Activated T-cell treated with anti-CD3 and anti-CD28 coated beads for 1 hour (primary cell): ENCODE data around the gene ESPN.

Source experiments
- DNase-seq: peaks from one replicate; pipeline ENCODE4 v3.0.0-alpha.2; 2020; ENCODE audit warnings: low read depth

ESPN gene

DNA sequence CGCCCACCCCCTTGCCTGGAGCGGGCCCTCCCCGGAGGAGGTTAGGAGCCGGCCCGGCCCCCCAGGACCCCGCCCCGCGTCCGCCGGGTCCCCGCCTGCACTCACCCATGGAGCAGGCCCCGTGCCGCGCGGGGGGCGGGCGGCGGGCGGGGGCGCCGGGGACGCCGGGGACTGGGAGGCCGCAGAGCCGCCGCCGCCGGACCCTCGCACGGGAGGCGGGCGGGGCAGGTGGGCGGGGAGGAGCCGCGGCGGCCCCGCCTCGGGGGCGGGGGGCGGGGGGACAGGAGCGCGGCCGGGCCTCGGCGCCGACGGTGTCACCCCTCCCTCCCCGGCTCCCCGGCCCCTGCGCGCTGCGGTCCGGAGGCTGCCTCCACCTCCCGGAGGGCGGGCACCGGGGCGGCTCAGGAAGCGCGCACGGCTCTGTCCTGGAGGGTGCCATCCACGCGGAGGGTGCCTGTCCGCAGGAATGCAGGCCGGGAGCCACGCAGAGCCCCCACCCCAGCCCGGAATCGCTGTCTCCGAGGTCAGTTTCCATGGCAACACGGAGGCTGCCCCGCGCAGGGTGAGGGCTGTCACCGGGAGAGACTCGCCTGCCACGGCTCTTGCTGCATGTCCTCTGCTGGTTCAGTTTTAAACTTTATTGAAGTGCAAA lies 72.8 kb downstream of the ESPN start:
- peak; percentile 37 for DNase-seq

DNA sequence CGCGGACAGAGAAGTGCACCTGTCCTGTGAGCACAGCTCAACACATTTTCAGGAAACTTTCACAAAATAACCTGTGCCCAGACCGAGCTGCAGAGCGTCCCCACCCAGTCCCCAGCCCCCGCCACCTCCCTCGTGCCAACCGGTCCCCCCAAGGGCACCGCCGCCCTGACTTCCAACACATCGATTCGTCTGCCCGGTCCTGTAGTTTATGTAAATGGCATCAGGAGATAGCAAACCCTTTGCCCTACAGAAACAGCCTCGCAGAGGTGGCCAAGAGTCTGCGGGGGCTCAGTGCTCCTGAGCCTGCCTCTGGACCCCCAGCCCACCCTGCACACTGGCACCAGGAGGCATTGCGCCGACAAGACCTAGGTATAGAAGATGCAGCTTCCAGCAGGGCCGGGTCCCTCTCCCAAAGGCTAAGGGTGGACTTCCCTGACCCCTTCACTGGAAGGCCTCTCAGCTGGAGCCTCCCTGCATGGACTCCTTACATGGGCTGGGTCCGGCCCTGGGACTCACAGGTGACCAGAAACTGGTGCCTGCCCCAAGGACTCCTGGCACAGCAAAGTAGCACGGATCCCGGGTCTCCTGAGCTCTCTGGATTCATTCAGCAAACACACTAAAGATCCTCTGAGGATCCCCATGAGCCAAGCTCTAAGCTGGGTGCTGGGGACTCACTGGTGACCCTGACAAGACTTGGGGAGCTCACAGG lies 73.4 kb downstream of the ESPN start:
- DNase-seq, result no peak

DNA sequence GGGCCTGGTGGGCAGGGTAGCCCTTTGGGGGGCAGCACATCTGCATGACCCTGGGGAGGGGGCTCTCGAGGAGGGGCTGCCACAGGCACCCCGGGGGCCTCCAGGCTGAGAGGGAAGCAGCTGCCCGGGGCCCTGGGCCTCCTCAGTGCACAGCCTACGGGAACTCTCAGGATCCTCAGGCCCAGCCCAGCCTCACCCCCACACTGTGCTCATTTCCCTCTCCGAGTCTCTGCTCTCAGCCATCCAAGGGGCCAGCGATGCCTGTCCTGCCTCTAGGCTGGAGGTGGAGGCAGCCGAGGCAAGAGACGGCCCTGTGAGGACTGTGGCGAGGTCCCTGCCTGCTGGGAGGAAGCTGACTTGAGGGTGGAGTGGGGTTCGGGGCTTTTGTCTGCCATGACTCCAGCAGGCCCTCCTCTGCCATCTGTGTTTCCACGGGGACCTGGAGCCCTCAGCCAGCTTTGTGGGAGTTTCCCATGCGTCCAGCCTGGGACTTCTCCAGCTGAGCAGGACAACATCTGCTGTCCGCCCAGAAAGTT lies 74.1 kb downstream of the ESPN start:
- DNase-seq, result no peak

DNA sequence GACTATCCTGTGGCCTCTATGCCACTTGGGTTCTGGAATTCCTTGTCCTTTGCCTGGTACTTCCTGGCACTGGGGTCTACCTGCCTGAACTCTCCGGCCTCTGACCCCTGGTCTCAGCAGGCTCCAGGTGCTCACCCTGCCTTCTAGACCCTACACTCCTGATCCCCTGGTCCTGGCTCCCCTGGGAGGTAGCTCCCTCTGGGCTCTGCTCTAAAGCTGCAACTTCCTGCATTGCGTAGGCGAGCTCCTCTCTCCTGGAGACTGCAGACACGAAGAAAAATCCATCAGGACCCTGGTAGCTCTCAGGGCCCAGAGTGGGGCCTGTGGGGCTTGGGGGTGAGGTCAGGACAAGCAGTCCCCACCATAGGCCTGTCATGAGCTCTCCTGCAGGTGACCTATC lies 74.7 kb downstream of the ESPN start:
- no peak for DNase-seq

DNA sequence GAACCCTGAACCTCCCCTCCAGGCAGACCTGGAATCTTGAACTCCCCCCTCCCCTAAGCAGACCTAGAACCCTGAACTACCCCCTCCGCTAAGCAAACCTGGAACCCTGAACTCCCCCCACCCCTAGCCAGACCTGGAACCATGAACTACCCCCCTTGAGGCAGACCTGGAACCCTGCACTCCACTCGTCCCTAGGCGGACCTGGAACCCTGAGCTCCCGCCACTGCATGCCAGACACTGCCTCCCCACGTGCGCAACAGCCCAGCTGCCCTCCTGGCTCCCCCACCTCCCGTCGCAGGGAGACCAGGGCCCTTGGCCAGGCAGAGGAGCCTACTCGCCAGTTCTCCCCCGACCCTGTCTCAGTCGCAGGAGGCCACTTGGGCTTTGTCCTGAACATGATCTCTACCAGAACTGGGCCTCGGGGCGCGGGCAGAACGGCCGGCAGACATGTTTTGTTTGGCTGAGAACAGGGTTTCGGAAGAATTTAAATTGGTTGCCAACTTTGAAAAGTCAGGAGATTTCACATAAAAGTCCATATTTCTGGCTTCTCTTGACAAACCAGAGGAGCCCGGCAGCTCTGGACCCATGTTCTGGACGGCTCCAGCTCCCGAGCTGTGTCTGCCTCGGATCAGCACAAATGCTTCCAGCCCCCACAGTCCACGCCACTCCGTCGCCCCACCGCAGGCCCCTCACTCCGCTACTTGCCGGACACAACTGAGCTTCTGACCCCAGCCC lies 76.1 kb downstream of the ESPN start:
- no peak for DNase-seq

DNA sequence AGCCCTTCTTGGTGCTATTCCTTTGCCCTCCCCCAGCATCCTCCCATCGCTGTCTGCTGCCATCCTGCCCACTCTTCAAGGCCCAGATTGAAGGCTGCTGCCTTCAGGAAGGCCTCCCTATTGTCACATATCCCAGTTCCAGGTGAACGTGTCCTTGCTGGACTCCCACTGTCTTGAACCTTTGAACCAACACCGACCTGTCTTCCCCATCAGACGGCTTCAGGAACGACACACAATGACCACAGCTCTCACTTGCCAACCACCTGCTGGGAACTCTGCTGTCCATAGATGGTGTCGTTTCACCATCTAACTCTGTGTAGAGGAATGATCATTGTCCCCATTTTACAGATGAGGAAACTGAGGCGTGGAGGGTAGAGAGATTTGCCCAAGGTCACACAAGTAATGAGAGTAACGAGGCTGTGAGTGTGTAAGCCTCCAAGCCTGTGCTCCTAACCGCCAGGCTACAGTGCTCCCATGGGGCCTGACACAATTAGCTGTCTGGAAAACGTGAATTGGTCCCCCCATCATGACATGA lies 76.8 kb downstream of the ESPN start:
- no peak for DNase-seq

DNA sequence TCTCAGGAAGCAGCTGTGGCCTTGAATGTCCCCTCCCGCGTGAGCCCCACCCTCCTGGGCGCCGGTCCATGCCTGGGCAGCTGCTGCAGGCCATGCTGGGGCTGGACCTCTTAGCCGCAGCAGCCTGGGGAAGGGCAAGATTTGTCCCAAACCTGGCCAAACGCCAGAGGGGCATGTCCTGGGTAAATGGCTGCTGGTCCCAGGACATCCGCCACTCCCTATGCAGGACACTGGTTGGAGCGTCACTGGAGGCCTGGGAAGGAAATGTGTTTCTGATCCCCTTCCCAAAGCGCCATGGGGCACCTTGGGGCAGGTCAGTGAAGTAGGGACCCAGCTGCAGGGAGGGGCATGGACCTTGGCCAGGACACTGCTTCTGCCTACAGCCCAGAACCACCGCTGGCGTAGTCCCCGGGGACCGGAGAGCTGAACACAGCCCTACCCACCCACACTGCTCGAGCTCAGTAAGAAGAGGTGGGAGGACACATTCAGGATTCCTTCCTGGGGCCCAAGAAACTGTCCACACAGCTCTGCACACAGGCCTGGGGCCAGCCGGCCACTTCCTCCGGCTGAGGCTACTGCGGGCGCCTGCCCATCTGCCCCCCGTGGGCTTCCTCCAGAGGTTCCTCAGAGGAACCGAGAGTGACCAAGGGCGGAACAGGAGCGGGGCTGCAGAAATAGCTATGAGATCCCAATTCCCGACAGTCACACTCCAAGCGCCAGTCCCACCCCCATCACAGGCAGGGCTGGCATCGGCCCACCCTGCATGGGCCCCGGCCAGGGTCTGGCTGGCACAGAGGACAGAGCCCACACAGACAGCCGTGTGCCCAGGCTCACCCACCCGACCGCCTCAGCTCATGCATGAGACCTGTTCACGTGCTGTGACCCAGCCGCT lies 77.7 kb downstream of the ESPN start:
- DNase-seq, result no peak

DNA sequence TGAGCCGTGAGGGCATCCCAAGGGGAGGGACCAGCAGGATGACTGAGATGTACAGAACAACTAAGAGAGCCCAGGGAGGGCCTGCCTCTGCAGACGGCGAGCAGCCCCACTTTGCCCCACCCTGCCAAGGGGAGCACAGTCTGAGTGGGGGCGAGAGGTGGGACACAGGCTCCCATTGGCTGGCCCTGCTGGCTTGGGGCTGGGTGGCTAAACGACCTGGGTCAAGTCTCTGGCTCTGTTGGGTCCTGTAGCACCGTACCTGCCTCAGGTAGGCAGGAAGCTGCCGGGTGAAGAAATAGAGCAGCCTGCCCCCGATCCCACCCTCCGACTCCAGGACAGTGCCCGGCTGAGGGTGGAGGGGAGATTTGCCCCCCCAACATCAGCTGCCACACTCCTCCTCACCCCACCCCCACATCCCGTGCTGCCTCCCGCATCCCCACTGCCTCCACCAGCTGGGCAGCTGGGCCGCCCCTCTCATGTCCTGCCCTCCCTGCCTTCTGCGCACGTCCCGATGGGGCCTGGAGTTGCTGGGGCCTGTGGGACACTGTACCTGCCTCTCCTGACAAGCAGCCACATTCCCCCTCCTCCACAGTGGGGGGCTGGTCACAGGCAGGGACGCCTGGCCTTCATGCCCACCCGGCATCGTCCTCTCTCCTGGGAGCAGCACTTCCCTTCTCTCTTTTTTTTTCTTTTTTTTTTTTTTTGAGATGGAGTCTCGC lies 79.5 kb downstream of the ESPN start:
- no peak for DNase-seq

DNA sequence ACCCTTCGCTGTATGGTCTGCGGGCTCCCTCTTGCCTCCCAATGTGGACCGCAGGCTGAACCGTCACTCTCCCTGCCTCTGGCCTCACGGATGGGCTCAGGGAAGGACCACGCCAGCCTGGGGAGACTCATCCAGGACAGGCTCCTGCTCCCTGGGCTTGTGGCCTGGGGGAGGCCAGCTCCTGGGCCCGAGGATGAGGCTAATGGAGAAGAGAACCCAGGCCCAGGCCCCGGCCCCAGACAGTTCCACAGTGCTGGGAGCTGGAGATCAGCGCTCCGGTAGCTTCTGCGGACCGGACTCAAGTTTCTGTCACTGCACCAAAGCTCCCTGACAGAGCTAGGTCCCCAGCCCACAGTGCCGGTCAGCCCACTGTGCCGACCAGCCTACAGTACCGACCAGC lies 80.3 kb downstream of the ESPN start:
- no peak for DNase-seq

DNA sequence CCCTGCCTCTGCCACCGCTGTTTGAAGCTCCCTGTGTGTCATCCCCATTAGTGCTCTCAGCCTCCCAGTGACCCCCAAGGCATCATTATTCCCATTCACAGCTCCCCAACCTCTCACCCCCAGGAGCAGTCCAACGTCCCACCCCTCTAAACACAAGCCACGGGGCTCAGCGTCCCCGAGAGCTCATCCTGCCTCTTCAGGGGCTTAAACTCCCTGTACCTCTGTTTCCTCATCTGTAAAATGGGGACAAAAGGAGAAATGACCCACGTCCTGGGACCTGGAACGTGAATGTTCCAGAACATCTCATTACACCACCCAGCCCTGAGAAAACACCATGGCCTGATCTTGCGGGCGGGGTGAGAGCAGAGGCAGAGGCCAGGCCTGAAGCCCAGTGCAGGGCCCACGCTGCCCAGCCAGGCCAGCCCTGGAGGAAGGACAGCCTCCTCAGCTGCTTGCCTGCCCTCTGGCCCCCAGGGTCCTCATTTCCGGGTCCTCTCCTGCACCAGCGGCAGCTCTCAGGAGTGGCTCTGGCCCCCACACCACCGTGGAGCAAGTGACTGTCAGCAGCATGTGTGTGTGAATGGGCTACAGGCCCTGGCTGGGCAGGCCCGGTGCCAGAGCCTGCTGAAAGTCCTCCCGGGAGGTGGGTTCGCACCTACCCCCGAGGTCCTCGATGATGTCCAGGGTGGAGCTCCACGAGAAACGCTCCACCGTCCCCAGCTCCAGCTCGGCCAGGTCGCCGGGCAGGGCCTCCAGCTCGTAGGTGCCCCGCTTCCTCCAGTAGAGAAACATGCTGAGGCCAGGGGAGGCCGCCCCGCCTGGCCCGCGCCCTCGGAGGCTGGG lies 81.0 kb downstream of the ESPN start:
- no peak for DNase-seq

DNA sequence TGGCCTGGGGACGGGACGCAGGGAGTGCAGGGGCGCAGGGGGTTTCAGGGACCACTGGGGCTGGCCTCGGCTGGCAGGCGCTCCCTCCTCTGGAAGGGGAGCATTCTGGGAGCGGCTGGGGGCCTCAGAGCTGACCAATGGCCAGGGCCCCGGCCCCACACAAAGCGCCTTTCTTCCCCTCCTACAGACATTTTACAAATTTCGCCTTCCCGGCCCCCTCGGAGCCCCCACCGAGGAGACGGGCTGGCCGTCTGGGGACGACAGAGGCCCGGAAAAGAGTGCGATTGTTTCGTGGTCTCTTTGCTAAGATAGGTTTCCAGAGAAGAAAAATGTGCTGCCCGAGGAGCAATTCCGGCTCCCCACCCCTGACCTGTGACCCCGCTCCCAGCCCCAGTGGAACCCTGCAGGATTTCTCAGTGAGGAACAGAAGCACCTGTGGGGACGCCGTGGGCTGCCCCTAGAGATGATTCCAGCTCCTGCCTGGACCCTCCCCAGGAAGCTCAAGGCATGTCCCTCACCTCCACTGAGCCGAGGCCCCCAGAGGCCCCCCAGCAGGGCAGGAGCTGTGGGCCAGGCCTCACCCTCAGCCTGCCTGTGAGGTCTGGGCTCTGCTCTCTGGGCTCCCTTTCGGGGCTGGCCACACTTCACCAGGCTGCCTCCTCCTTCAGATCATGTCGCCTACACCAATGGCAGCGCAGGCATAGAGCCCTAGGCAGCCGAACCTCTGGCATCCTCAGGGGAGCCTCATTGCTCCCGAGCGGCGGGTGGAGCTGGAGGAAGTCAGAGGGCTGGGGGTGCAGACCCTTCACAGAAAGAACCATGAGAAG lies 81.8 kb downstream of the ESPN start:
- no peak for DNase-seq

DNA sequence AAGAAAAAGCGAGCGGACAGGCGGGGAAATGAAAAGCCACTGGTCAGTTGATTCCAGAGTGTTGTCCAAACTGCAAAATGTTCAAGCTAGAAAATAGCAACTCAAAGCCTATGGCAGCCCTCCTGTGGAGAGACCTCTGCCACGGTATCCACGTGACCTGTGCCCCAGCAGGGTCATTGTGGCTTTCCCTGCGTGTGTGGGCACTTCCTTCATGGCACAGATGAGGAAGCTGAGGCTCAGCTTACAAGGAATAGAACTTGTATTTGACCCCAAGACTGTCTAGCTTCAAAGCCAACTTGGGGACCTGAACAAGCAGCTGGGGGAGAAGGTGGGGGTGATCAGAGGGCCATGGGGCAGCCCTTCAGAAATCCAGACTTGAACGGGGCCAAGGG lies 82.5 kb downstream of the ESPN start:
- no peak for DNase-seq

DNA sequence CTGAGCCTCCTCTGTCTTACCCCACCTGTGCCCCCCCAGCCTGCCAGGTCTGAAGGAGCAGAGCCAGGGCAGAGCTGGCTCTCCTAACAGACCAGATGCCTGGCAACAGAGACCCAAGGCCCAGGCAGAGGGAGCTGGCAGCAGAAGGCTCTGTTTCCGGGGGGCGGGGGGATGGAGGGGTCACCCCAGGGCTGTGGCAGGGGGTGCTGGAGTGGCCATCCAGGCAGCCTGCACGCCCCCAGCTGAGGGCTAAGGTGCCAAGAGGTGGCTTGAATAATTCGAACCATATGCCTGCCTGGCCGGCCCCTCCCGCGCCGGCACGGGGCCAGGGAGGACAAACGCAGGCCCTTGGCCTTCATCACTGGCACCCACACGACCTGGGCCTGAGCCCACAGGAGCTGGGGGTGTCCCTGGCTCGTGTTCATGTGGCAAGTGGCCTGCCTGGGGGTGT lies 82.9 kb downstream of the ESPN start:
- no peak for DNase-seq

DNA sequence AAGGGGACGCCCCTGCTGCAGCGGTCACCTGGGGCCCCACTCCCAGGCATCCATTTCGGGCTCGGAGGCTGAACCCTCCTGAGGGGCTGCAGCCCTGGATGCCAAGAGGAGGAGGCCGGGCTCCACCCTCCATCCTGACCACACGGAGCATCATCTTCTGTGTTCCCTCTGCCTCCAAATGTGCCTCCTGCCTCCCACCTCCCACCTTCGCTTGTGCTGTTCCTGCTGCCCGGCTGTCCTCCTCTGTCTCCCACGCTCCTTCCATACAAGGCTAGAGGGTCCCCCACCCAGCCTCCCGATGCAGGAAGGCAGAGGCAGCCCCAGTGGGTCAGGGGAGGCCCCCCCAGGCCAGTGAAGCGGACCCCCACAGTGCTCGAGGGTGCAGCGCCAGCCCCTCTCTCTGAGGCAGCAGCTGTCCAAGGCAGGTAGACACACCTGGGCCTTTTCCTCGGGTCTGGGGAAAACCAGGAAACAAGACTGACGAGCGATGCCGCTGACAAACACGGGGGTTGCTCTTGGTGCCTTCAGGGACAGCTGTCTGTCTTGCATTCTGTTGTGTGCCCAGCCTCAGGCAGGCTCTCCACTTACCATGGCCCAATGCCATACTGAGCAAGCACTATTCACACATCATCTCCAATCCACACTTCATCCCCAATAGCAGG lies 83.7 kb downstream of the ESPN start:
- DNase-seq, result no peak

DNA sequence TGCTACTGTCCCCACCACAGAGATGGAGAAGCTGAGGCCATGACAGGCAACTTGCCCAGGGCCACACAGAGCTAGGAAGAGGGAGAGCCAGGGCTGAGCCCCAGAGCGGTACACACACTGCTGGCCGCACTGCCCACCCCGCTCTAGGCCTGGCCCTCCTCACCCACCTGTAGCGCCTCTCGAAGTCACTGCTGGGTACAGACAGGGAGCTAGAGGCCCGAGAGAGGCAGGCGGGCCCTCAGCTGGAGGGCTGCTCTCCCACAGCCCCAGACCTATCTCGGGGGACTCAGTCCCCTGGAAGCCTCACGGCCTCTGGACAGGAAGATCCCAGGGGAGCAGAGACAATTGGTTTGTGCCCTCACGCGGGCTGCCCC lies 84.2 kb downstream of the ESPN start:
- DNase-seq, result no peak

DNA sequence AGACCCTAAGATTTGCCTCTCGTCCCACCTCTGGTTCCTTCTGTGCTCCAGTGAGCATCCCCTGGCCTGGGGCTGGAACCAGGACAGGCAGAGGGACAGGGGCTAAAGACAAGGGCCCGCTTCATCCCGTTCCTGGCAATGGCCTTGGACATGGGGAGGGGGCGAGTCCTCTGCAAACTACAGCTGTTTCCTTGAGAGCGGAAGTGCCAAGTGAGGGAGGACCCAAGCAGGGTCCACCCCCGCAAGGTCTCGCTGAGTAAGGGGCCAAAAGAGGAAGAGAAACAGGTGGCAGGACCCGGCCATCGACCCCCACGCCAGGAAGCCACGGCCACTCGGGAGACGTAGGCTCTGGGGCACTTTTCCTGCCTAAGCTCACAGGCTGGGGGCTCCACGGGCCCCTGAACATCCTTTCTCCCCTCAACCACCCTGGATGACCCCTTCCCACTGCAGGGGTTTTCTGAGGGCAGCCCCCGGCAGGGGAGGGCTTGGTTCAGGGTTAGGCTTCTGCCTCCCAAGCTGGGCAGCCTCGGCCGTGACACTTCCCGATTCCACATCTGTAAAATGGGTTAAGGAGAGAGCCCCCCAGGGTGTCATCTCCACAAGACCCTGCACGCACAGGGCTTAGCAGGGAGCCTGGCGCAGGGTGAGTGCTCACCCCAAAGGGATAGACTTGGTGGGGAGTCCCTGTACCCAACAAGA lies 84.8 kb downstream of the ESPN start:
- DNase-seq, result no peak

DNA sequence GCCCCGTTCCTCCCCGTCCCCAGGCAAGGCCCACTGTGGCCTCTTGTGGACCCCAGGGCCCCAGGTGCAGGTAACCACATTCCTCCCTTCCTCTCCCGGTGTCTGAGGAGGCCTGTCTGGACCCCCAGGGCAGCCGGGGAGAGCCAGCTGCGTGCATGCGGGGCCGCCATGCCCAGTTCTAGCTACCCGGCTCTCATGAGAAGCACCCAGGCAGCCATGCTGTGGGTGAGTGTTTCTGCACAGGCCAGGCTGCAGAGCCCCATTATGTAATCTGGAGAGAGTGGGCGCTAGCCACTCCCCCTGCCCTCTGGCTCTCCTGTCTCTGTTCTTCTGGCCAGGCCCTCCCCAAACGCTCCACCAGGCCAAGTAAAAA lies 85.3 kb downstream of the ESPN start:
- DNase-seq, result no peak

DNA sequence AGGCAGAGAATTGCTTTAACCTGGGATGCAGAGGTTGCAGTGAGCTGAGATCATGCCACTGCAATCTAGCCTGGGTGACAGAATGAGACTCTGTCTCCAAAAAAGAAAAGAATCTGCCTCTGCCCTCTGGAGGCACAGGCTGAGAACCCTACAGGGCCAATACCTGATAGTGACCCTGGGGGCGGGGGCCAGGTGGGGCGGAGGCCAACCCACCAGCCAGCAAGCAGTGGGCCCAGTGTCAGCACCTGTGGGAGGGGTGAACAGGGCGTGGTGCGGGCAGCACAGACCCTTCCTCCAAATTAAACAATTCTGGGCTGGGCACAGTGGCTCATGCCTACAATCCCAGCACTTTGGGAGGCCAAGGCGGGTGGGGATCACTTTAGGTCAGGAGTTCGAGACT lies 85.9 kb downstream of the ESPN start:
- DNase-seq, result no peak
